WTC11 (cell line): ENCODE data around the gene WNK2.

Source experiments
- CREB1 ChIP-seq: sonication (generic); formaldehyde crosslinking; IDR thresholded peaks from 2 replicates; pipeline ENCODE4 v1.8.0; 2023; ENCODE audit warnings: mild to moderate bottlenecking, missing genetic modification reagents
- NFE2L1 ChIP-seq: sonication (generic); formaldehyde crosslinking; IDR thresholded peaks from 2 replicates; pipeline ENCODE4 v1.8.1; 2023; ENCODE audit warnings: missing genetic modification reagents
- SP1 ChIP-seq: sonication (generic); formaldehyde crosslinking; conservative IDR thresholded peaks from 2 replicates; pipeline ENCODE4 v1.8.1; 2022; ENCODE audit warnings: missing genetic modification reagents
- TCF7 ChIP-seq: sonication (generic); formaldehyde crosslinking; IDR thresholded peaks from 2 replicates; pipeline ENCODE4 v1.8.0; 2022; ENCODE audit warnings: mild to moderate bottlenecking, low read depth, missing genetic modification reagents, moderate library complexity
- TF ChIP-seq, protein P1 (sequence below): fragments of 200-600 bp; IDR thresholded peaks from 2 replicates; pipeline ENCODE4 v1.8.0; 2022; ENCODE audit warnings: antibody characterized with exemption
- TF ChIP-seq, protein P2 (sequence below): sonication (generic); formaldehyde crosslinking; IDR thresholded peaks from 2 replicates; pipeline ENCODE4 v1.8.1; 2023; ENCODE audit warnings: mild to moderate bottlenecking, missing genetic modification reagents, moderate library complexity
- TF ChIP-seq, protein P3 (sequence below): sonication (generic); formaldehyde crosslinking; IDR thresholded peaks from 2 replicates; pipeline ENCODE4 v1.8.1; 2023; ENCODE audit warnings: mild to moderate bottlenecking, missing genetic modification reagents, borderline replicate concordance

DNA sequence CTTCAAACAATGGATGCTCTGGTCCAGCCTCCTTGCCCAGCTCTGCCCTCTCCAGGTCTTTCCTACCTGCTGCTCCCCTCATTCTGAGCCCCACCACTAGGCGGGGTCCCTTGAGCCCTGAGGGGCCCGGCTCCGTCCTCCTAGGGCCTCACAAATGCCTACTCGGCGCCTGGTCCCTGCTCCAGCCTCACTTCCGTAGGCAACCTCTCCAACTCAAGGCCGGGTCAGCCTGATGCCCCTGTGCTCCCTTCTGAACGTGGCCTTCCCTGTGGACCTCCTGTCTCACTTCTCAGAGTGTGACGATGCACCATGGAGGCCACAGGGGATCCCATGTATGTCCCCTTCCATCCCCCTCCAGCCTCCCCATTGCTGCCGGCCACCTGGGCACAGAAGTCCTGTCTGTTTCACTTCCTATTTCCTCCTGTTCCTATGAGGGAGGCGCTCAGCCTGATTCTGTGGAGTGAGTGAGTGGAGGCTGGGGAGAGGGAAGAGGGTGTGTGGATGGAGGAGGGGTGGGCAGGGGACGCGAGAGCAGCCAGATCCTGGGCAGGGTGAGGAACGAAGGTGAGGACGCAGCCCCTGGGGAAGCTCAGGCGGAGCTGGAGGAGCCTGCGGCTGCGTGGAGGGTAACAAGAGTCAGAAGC is 140.4 kb downstream of the WNK2 start:
- TF ChIP-seq, protein P1, sequence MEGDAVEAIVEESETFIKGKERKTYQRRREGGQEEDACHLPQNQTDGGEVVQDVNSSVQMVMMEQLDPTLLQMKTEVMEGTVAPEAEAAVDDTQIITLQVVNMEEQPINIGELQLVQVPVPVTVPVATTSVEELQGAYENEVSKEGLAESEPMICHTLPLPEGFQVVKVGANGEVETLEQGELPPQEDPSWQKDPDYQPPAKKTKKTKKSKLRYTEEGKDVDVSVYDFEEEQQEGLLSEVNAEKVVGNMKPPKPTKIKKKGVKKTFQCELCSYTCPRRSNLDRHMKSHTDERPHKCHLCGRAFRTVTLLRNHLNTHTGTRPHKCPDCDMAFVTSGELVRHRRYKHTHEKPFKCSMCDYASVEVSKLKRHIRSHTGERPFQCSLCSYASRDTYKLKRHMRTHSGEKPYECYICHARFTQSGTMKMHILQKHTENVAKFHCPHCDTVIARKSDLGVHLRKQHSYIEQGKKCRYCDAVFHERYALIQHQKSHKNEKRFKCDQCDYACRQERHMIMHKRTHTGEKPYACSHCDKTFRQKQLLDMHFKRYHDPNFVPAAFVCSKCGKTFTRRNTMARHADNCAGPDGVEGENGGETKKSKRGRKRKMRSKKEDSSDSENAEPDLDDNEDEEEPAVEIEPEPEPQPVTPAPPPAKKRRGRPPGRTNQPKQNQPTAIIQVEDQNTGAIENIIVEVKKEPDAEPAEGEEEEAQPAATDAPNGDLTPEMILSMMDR, result no peak
- TF ChIP-seq, protein P2, sequence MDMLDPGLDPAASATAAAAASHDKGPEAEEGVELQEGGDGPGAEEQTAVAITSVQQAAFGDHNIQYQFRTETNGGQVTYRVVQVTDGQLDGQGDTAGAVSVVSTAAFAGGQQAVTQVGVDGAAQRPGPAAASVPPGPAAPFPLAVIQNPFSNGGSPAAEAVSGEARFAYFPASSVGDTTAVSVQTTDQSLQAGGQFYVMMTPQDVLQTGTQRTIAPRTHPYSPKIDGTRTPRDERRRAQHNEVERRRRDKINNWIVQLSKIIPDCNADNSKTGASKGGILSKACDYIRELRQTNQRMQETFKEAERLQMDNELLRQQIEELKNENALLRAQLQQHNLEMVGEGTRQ, result no peak
- TF ChIP-seq TCF7 (CRISPR knock-in tag) (no peak), CREB1 (no peak), NFE2L1 (CRISPR knock-in tag) (no peak), SP1 (CRISPR knock-in tag) (no peak)
- TF ChIP-seq, protein P3, sequence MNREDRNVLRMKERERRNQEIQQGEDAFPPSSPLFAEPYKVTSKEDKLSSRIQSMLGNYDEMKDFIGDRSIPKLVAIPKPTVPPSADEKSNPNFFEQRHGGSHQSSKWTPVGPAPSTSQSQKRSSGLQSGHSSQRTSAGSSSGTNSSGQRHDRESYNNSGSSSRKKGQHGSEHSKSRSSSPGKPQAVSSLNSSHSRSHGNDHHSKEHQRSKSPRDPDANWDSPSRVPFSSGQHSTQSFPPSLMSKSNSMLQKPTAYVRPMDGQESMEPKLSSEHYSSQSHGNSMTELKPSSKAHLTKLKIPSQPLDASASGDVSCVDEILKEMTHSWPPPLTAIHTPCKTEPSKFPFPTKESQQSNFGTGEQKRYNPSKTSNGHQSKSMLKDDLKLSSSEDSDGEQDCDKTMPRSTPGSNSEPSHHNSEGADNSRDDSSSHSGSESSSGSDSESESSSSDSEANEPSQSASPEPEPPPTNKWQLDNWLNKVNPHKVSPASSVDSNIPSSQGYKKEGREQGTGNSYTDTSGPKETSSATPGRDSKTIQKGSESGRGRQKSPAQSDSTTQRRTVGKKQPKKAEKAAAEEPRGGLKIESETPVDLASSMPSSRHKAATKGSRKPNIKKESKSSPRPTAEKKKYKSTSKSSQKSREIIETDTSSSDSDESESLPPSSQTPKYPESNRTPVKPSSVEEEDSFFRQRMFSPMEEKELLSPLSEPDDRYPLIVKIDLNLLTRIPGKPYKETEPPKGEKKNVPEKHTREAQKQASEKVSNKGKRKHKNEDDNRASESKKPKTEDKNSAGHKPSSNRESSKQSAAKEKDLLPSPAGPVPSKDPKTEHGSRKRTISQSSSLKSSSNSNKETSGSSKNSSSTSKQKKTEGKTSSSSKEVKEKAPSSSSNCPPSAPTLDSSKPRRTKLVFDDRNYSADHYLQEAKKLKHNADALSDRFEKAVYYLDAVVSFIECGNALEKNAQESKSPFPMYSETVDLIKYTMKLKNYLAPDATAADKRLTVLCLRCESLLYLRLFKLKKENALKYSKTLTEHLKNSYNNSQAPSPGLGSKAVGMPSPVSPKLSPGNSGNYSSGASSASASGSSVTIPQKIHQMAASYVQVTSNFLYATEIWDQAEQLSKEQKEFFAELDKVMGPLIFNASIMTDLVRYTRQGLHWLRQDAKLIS (CRISPR knock-in tag), result no peak
